ENCODE data around the gene NXPH4. TPM values are rescaled to one million over a fixed set of nuclear protein-coding genes. Genes with fewer than 3 reads are reported as not detected.

Gene NXPH4
- total RNA-seq, 1 donor from 2014 or later = 0.82 TPM

- Mint-ChIP-seq H3K27me3 (ENCODE audit: low read depth) (no peaks in the 10 kb centered on the region), H3K4me3 (ENCODE audit: low read depth) (no peak overlapping the region), H3K27ac (no peak overlapping the region), H3K4me1 (ENCODE audit: low read depth) (no peaks in the 10 kb centered on the region), H3K9me3 (no peaks in the 10 kb centered on the region), H3K36me3 (ENCODE audit: low read depth) (no peaks in the 10 kb centered on the region)
- intact Hi-C loops (cut with micrococcal nuclease) = no loop called here
- DNase-seq (ENCODE audit: low spot score) = no peak
Observed at GRCh38 chr12:57199191-57199590, 17.4 kb upstream of the NXPH4 start.

GRCh38 chr12:57200497-57200896, 16.1 kb upstream of the NXPH4 start:
- intact Hi-C loops (cut with micrococcal nuclease) = no loop called here
- Mint-ChIP-seq H3K9me3 (no peaks in the 10 kb centered on the region), H3K4me3 (ENCODE audit: low read depth) (no peak overlapping the region), H3K27me3 (ENCODE audit: low read depth) (no peaks in the 10 kb centered on the region), H3K27ac (no peak overlapping the region), H3K36me3 (ENCODE audit: low read depth) (no peaks in the 10 kb centered on the region), H3K4me1 (ENCODE audit: low read depth) (no peaks in the 10 kb centered on the region)
- no peak for DNase-seq (ENCODE audit: low spot score)

DNA sequence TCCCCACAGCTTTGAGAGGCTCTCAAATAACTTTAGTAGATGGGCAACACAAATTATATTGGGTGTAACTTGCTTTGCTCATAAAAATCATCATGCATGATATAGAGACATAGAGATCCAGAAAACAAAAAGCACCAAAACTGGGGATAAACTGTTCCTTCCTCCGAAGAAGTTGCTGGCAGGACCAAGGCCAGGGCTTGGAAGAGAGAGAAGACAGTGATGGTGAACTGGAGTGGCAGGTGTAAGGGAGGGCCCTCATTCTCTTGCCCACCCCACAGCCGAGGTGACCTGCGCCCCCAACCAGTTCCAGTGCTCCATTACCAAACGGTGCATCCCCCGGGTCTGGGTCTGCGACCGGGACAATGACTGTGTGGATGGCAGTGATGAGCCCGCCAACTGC, 15.4 kb upstream of the NXPH4 start:
- intact Hi-C loops (cut with micrococcal nuclease) = no loop called here

DNA sequence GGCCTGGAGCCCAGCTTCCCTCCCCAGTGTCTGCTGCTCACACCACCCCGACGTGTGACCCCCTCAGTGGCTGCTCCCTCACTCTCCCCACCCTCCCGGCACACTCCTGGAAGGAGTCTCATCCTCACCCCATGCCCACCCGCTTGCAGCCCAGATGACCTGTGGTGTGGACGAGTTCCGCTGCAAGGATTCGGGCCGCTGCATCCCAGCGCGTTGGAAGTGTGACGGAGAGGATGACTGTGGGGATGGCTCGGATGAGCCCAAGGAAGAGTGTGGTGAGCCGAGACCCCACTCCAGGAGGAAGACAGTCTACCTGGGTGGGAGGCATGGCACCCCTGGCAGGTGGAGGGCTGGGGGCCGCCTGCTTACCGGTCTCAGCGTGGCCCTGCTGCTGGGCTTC, 15.0 kb upstream of the NXPH4 start:
- H3K27me3 Mint-ChIP-seq (ENCODE audit: low read depth) = no peaks in the 10 kb centered on the region
- no peaks in the 10 kb centered on the region for H3K4me1 Mint-ChIP-seq (ENCODE audit: low read depth)
- H3K27ac Mint-ChIP-seq = no peak overlapping the region
- intact Hi-C loops (cut with micrococcal nuclease) = no loop called here
- no peak overlapping the region for H3K4me3 Mint-ChIP-seq (ENCODE audit: low read depth)
- H3K9me3 Mint-ChIP-seq = no peaks in the 10 kb centered on the region
- no peak for DNase-seq (ENCODE audit: low spot score)
- no peaks in the 10 kb centered on the region for H3K36me3 Mint-ChIP-seq (ENCODE audit: low read depth)

More for the DNA sequence above, 15.4 kb upstream of the NXPH4 start:
- Mint-ChIP-seq H3K27me3 (ENCODE audit: low read depth) (no peaks in the 10 kb centered on the region), H3K27ac (no peak overlapping the region), H3K36me3 (ENCODE audit: low read depth) (no peaks in the 10 kb centered on the region), H3K9me3 (no peaks in the 10 kb centered on the region), H3K4me1 (ENCODE audit: low read depth) (no peaks in the 10 kb centered on the region), H3K4me3 (ENCODE audit: low read depth) (no peak overlapping the region)
- no peak for DNase-seq (ENCODE audit: low spot score)

GRCh38 chr12:57202321-57202720, 14.3 kb upstream of the NXPH4 start:
- no peak overlapping the region for H3K4me3 Mint-ChIP-seq (ENCODE audit: low read depth)
- H3K27ac Mint-ChIP-seq = no peak overlapping the region
- H3K36me3 Mint-ChIP-seq (ENCODE audit: low read depth) = no peaks in the 10 kb centered on the region
- no peak for DNase-seq (ENCODE audit: low spot score)
- H3K4me1 Mint-ChIP-seq (ENCODE audit: low read depth) = no peaks in the 10 kb centered on the region
- intact Hi-C loops (cut with micrococcal nuclease) = no loop called here
- H3K9me3 Mint-ChIP-seq = no peaks in the 10 kb centered on the region
- H3K27me3 Mint-ChIP-seq (ENCODE audit: low read depth) = no peaks in the 10 kb centered on the region

DNA sequence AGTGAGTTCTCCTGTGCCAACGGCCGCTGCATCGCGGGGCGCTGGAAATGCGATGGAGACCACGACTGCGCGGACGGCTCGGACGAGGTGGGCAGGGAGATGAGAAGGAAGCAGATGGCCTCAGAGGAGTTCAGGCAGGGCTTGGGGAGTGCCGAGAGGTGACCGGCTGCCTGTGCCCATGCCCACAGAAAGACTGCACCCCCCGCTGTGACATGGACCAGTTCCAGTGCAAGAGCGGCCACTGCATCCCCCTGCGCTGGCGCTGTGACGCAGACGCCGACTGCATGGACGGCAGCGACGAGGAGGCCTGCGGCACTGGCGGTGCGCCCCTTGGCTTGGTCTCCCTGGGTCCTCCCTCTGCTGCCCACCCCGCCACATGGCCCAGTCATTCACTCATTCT, 13.4 kb upstream of the NXPH4 start:
- DNase-seq (ENCODE audit: low spot score) = no peak
- no peaks in the 10 kb centered on the region for H3K4me1 Mint-ChIP-seq (ENCODE audit: low read depth)
- H3K4me3 Mint-ChIP-seq (ENCODE audit: low read depth) = no peak overlapping the region
- intact Hi-C loops (cut with micrococcal nuclease) = no loop called here
- H3K27ac Mint-ChIP-seq = no peak overlapping the region
- H3K27me3 Mint-ChIP-seq (ENCODE audit: low read depth) = no peaks in the 10 kb centered on the region
- no peaks in the 10 kb centered on the region for H3K9me3 Mint-ChIP-seq
- H3K36me3 Mint-ChIP-seq (ENCODE audit: low read depth) = no peaks in the 10 kb centered on the region

DNA sequence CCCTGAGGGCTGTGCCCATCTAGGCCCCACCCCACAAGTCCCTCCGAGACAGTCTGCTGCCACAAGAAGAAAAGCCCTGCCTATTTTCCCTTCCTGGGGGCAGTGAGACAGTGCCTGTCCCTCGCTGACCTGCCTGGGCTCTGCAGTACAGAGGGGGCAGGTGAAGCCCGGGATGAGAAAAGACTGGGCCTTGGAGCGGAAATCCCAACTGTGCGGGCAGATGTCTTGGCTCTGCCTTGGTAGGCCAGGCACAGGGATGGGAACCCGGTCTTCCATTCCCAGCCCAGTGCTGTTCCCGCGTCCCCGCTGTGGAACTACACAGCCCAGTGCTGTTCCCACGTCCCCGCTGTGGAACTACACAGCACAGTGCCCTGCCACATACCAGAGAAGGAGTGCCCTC, 12.8 kb upstream of the NXPH4 start:
- no peaks in the 10 kb centered on the region for H3K4me1 Mint-ChIP-seq (ENCODE audit: low read depth)
- no peaks in the 10 kb centered on the region for H3K9me3 Mint-ChIP-seq
- H3K27ac Mint-ChIP-seq = no peak overlapping the region
- no peaks in the 10 kb centered on the region for H3K36me3 Mint-ChIP-seq (ENCODE audit: low read depth)
- intact Hi-C loops (cut with micrococcal nuclease) = no loop called here
- H3K4me3 Mint-ChIP-seq (ENCODE audit: low read depth) = no peak overlapping the region
- DNase-seq (ENCODE audit: low spot score) = no peak
- H3K27me3 Mint-ChIP-seq (ENCODE audit: low read depth) = no peaks in the 10 kb centered on the region

DNA sequence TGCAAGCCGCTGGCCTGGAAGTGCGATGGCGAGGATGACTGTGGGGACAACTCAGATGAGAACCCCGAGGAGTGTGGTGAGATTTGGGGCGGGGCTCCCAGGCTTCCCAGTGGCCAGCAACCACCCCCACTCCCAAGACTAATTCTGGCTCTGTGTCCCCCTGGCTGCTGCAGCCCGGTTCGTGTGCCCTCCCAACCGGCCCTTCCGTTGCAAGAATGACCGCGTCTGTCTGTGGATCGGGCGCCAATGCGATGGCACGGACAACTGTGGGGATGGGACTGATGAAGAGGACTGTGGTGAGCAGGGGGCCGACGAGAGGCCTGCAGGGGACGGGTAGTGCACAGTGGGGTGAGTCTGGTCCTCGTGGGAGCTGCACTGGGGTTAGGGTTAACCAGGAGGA, 12.1 kb upstream of the NXPH4 start:
- intact Hi-C loops (cut with micrococcal nuclease) = no loop called here
- DNase-seq (ENCODE audit: low spot score) = no peak
- no peak overlapping the region for H3K4me3 Mint-ChIP-seq (ENCODE audit: low read depth)
- no peaks in the 10 kb centered on the region for H3K4me1 Mint-ChIP-seq (ENCODE audit: low read depth)
- no peaks in the 10 kb centered on the region for H3K27me3 Mint-ChIP-seq (ENCODE audit: low read depth)
- H3K9me3 Mint-ChIP-seq = no peaks in the 10 kb centered on the region
- H3K27ac Mint-ChIP-seq = no peak overlapping the region
- H3K36me3 Mint-ChIP-seq (ENCODE audit: low read depth) = no peaks in the 10 kb centered on the region

DNA sequence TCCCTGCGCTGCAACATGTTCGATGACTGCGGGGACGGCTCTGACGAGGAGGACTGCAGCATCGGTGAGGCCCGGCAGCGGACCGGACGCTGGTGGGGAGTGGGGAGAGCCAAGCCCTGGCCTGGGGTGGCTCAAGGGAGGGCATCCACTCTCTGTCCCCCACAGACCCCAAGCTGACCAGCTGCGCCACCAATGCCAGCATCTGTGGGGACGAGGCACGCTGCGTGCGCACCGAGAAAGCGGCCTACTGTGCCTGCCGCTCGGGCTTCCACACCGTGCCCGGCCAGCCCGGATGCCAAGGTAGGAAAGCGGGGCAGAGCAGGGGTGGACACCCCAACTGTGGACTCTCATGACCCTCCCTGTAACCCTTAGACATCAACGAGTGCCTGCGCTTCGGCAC, 11.4 kb upstream of the NXPH4 start:
- Mint-ChIP-seq H3K9me3 (no peaks in the 10 kb centered on the region), H3K36me3 (ENCODE audit: low read depth) (no peaks in the 10 kb centered on the region), H3K4me3 (ENCODE audit: low read depth) (no peak overlapping the region), H3K4me1 (ENCODE audit: low read depth) (no peaks in the 10 kb centered on the region), H3K27me3 (ENCODE audit: low read depth) (no peaks in the 10 kb centered on the region), H3K27ac (no peak overlapping the region)
- no peak for DNase-seq (ENCODE audit: low spot score)
- intact Hi-C loops (cut with micrococcal nuclease) = no loop called here

- H3K9me3 Mint-ChIP-seq = no peaks in the 10 kb centered on the region
- no peak overlapping the region for H3K27ac Mint-ChIP-seq
- intact Hi-C loops (cut with micrococcal nuclease) = no loop called here
- no peaks in the 10 kb centered on the region for H3K27me3 Mint-ChIP-seq (ENCODE audit: low read depth)
- H3K4me3 Mint-ChIP-seq (ENCODE audit: low read depth) = no peak overlapping the region
- DNase-seq (ENCODE audit: low spot score) = no peak
- no peaks in the 10 kb centered on the region for H3K36me3 Mint-ChIP-seq (ENCODE audit: low read depth)
- H3K4me1 Mint-ChIP-seq (ENCODE audit: low read depth) = no peaks in the 10 kb centered on the region
Observed at GRCh38 chr12:57205931-57206330, 10.7 kb upstream of the NXPH4 start.

DNA sequence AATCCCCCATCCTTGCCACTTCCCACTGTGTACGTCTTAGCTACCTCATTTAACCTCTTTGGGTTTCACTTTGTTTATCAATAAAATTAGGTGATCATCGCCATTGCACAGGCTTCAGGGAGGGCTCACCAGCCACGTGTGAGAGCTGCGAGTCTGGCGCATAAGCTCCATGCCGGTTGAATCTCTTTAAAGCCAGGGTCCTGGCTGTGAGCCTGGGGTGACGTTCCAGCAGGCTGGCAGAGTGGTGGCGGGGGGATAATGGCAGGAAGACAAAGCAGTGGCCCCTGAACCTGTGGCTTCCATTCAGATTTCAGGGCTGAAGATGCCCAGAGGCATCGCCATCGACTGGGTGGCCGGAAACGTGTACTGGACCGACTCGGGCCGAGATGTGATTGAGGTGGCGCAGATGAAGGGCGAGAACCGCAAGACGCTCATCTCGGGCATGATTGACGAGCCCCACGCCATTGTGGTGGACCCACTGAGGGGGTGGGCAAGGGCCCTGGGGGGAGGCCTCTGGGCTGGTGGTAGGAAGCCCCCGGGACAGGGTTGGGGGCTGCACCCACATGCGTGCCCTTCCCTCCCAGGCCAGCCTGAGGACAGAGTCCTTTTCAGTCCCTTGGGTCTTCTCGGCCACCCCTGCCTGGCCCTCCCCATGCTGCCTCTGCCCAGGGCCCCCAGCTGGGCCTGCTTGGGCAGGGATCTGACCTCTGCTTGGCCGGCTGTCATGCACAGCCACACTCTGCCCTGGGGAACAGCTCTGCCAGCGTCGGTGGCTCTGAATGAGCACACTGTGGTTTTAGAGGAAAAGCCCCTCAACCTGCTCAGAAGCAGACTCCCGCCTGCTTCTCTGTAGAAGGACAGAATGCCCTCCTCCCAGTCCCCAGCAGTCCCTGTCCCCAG, 8.6 kb upstream of the NXPH4 start:
- Mint-ChIP-seq H3K4me3 (ENCODE audit: low read depth) (no peak overlapping the region), H3K27me3 (ENCODE audit: low read depth) (no peaks in the 10 kb centered on the region), H3K36me3 (ENCODE audit: low read depth) (no peaks in the 10 kb centered on the region), H3K9me3 (no peaks in the 10 kb centered on the region), H3K27ac (no peak overlapping the region), H3K4me1 (ENCODE audit: low read depth) (no peaks in the 10 kb centered on the region)
- intact Hi-C loops (cut with micrococcal nuclease) = no loop called here
- no peak for DNase-seq (ENCODE audit: low spot score)

GRCh38 chr12:57208631-57209282, 7.8 kb upstream of the NXPH4 start:
- Mint-ChIP-seq H3K9me3 (no peaks in the 10 kb centered on the region), H3K27me3 (ENCODE audit: low read depth) (peaks cover 5% of the 10 kb centered on the region), H3K36me3 (ENCODE audit: low read depth) (no peaks in the 10 kb centered on the region), H3K4me3 (ENCODE audit: low read depth) (no peak overlapping the region), H3K4me1 (ENCODE audit: low read depth) (peaks cover 6% of the 10 kb centered on the region), H3K27ac (no peak overlapping the region)
- intact Hi-C loops (cut with micrococcal nuclease) = no loop called here
- DNase-seq (ENCODE audit: low spot score) = no peak

DNA sequence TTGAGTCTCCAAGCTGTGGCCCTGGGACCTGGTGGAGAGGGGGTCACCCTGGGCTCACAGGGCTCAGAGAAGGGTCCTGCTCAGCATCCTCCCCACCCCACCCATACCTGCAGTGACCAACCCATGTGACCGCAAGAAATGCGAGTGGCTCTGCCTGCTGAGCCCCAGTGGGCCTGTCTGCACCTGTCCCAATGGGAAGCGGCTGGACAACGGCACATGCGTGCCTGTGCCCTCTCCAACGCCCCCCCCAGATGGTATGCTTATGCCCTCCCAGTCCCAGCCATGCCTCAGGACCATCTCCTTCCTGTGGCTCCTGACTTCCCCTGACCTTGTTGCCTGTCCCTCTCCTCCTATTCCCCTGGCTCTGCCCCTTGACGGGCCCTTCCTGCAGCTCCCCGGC, 6.7 kb upstream of the NXPH4 start:
- no peaks in the 10 kb centered on the region for H3K9me3 Mint-ChIP-seq

More for the DNA sequence above, 6.7 kb upstream of the NXPH4 start:
- Mint-ChIP-seq H3K4me1 (ENCODE audit: low read depth) (peaks cover 16% of the 10 kb centered on the region), H3K36me3 (ENCODE audit: low read depth) (no peaks in the 10 kb centered on the region), H3K27me3 (ENCODE audit: low read depth) (peaks cover 17% of the 10 kb centered on the region), H3K27ac (no peak overlapping the region), H3K4me3 (ENCODE audit: low read depth) (no peak overlapping the region)
- intact Hi-C loops (cut with micrococcal nuclease) = no loop called here
- no peak for DNase-seq (ENCODE audit: low spot score)

Measured in activated T-helper 2 cell treated with anti-CD3 and anti-CD28 coated beads, Interferon-gamma antibody, Interleukin-2, Interleukin-4, amounts not matched to agents 10 μg/mL and 5 μg/mL and 100 μg/mL, durations not matched to agents 14 hours and 24 hours and 36 hours (primary cell).